Activated CD8-positive, alpha-beta T cell treated with anti-CD3 and anti-CD28 coated beads for 36 hours (primary cell): ENCODE results near the gene CERKL. TPM values are rescaled to one million over a fixed set of nuclear protein-coding genes. Genes with fewer than 3 reads are reported as not detected.
A peak's percentile ranks its signal among the peaks of the same experiment; 100 is the strongest.

Experiments
- ATAC-seq: fragments of 200-7000 bp; cut with Tn5 transposase; one replicate; pipeline ENCODE4 v1.10.0; 2021; ENCODE audit warnings: mild to moderate bottlenecking, moderate library complexity
- CTCF ChIA-PET: fragments of 350-600 bp; sonication (Branson Sonifier 250); formaldehyde crosslinking; loops from one replicate; lab custom pipeline; 2021; ENCODE audit warnings: antibody characterized with exemption; lab: Charles Lee
- POLR2A ChIA-PET: fragments of 350-600 bp; sonication (Branson Sonifier 250); formaldehyde crosslinking; loops from one replicate; lab custom pipeline; 2021; ENCODE audit warnings: antibody characterized with exemption; lab: Charles Lee
- DNase-seq: peaks from one replicate; pipeline ENCODE4 v3.0.0-alpha.2; 2020
- H3K27ac Mint-ChIP-seq: one replicate; pipeline ENCODE4 v1.8.0; 2021; ENCODE audit warnings: mild to moderate bottlenecking, mixed read lengths
- H3K27me3 Mint-ChIP-seq: one replicate; pipeline ENCODE4 v1.8.0; 2021; ENCODE audit warnings: mixed read lengths
- H3K36me3 Mint-ChIP-seq: one replicate; pipeline ENCODE4 v1.8.0; 2021; ENCODE audit warnings: low read depth, mixed read lengths
- H3K4me1 Mint-ChIP-seq: one replicate; pipeline ENCODE4 v1.8.0; 2021; ENCODE audit warnings: low read depth, mixed read lengths
- H3K4me3 Mint-ChIP-seq: one replicate; pipeline ENCODE4 v1.8.0; 2021; ENCODE audit warnings: mild to moderate bottlenecking, moderate library complexity, mixed read lengths
- H3K9me3 Mint-ChIP-seq: one replicate; pipeline ENCODE4 v1.8.0; 2021; ENCODE audit warnings: mixed read lengths
- intact Hi-C: fragments of 100-400 bp; cut with micrococcal nuclease; formaldehyde crosslinking; loops from one replicate; pipeline ENCODE4 v1.10.0; 2022
- total RNA-seq, 2 experiments: library from RNA; stranded (reverse); gene quantifications; one replicate each; pipeline ENCODE4 v1.2.3, GENCODE V29; 2021
- TF ChIP-seq, protein P1 (sequence below): fragments of 200-600 bp; IDR thresholded peaks from one replicate; pipeline ENCODE4 v1.8.0; 2022; ENCODE audit warnings: antibody characterized with exemption, mild to moderate bottlenecking

The CERKL gene
- total RNA-seq, 2 experiments from 2014 or later = 0.11 to 0.20 TPM

- Mint-ChIP-seq H3K27me3 (peaks cover 68% of the 10 kb centered on the region), H3K4me1 (peaks cover 28% of the 10 kb centered on the region), H3K36me3 (no peaks in the 10 kb centered on the region), H3K27ac (no peak overlapping the region), H3K9me3 (peaks cover 5% of the 10 kb centered on the region), H3K4me3 (peak overlapping the region; percentile 1)
- ATAC-seq (peak; percentile 73), DNase-seq (peak; percentile 83)
- CTCF ChIA-PET = no interaction called here
- intact Hi-C loops = no loop called here
- POLR2A ChIA-PET = interaction anchor here (0.6 kb wide), 1 partner anchor 221 kb away, joined by 3 read pairs; no protein-coding TSS in a partner anchor
- TF ChIP-seq, protein P1, sequence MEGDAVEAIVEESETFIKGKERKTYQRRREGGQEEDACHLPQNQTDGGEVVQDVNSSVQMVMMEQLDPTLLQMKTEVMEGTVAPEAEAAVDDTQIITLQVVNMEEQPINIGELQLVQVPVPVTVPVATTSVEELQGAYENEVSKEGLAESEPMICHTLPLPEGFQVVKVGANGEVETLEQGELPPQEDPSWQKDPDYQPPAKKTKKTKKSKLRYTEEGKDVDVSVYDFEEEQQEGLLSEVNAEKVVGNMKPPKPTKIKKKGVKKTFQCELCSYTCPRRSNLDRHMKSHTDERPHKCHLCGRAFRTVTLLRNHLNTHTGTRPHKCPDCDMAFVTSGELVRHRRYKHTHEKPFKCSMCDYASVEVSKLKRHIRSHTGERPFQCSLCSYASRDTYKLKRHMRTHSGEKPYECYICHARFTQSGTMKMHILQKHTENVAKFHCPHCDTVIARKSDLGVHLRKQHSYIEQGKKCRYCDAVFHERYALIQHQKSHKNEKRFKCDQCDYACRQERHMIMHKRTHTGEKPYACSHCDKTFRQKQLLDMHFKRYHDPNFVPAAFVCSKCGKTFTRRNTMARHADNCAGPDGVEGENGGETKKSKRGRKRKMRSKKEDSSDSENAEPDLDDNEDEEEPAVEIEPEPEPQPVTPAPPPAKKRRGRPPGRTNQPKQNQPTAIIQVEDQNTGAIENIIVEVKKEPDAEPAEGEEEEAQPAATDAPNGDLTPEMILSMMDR = no peak
Observed at GRCh38 chr2:181677912-181678586, 21.1 kb upstream of the CERKL start.

GRCh38 chr2:181675254-181675653 is 18.3 kb upstream of the CERKL start:
- no peak overlapping the region for H3K27ac Mint-ChIP-seq
- peaks cover 45% of the 10 kb centered on the region for H3K27me3 Mint-ChIP-seq
- DNase-seq (no peak), ATAC-seq (no peak)
- ChIA-PET CTCF (no interaction called here), POLR2A (no interaction called here)
- peaks cover 5% of the 10 kb centered on the region for H3K9me3 Mint-ChIP-seq
- H3K4me3 Mint-ChIP-seq = no peak overlapping the region
- H3K36me3 Mint-ChIP-seq = no peaks in the 10 kb centered on the region
- peaks cover 17% of the 10 kb centered on the region for H3K4me1 Mint-ChIP-seq
- TF ChIP-seq, protein P1 = no peak
- intact Hi-C loops = no loop called here

GRCh38 chr2:181674461-181674860 is 17.6 kb upstream of the CERKL start:
- TF ChIP-seq, protein P1 = no peak
- H3K4me1 Mint-ChIP-seq = peaks cover 16% of the 10 kb centered on the region
- intact Hi-C loops = no loop called here
- H3K36me3 Mint-ChIP-seq = no peaks in the 10 kb centered on the region
- no peak for DNase-seq
- peaks cover 39% of the 10 kb centered on the region for H3K27me3 Mint-ChIP-seq
- peaks cover 5% of the 10 kb centered on the region for H3K9me3 Mint-ChIP-seq
- ATAC-seq = no peak
- ChIA-PET POLR2A (no interaction called here), CTCF (no interaction called here)
- H3K4me3 Mint-ChIP-seq = no peak overlapping the region
- no peak overlapping the region for H3K27ac Mint-ChIP-seq

GRCh38 chr2:181673173-181673572 is 16.3 kb upstream of the CERKL start:
- TF ChIP-seq, protein P1 = no peak
- peaks cover 10% of the 10 kb centered on the region for H3K4me1 Mint-ChIP-seq
- no peak for ATAC-seq
- no peak overlapping the region for H3K27ac Mint-ChIP-seq
- intact Hi-C loops = no loop called here
- no peak overlapping the region for H3K4me3 Mint-ChIP-seq
- POLR2A ChIA-PET = no interaction called here
- CTCF ChIA-PET = no interaction called here
- H3K36me3 Mint-ChIP-seq = no peaks in the 10 kb centered on the region
- DNase-seq = no peak
- no peaks in the 10 kb centered on the region for H3K9me3 Mint-ChIP-seq
- H3K27me3 Mint-ChIP-seq = peaks cover 37% of the 10 kb centered on the region

DNA sequence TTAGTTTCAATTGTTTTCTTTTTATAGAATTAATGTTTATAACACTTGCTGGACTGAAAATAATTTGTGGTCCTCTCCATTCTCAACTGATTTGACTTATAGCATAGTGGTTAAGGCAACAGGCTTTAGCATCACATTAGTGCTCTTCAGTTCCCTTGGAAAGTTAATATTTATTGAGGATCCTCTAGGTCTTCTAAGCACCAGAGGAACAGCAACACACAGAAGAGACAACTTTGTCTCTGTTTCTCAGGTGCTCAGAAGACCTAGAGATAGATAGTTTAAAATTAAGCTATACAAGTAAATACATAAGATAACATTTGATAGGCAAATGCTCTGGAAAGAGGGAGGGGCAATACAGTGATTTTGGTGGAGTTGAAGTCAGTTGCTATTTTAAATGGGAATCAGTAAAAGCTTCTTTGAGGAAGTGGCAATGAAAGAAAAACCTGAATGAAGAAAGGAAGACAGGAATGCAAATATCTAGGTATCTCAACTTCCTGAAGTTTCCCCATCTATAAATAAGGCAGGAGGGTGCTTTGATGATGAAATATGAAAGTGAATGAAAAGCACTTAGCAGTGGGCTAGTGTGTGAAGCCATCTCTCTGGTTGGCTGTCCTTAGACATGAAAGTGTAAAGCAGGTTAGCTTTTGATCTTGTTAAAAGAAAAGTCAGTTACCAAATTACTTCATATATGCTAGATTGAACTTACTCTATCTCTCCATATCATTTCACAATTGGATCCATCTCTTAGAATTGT is 15.5 kb upstream of the CERKL start:
- ATAC-seq = peak; percentile 74
- Mint-ChIP-seq H3K36me3 (no peaks in the 10 kb centered on the region), H3K4me1 (peaks cover 10% of the 10 kb centered on the region), H3K9me3 (no peaks in the 10 kb centered on the region), H3K27me3 (peaks cover 32% of the 10 kb centered on the region), H3K27ac (no peak overlapping the region), H3K4me3 (no peak overlapping the region)
- ChIA-PET POLR2A (interaction anchor here (0.6 kb wide), 1 partner anchor 14 kb away, joined by 3 read pairs; no protein-coding TSS in a partner anchor), CTCF (no interaction called here)
- TF ChIP-seq, protein P1 = no peak
- DNase-seq = no peak
- intact Hi-C loops = no loop called here
